Measurements from ENCODE around the gene SNX18. TPM values are rescaled to one million over a fixed set of nuclear protein-coding genes. Genes with fewer than 3 reads are reported as not detected.

The SNX18 gene
- total RNA-seq, 2 donors from 2014 or later: 174 to 269 TPM

GRCh38 chr5:54528633-54529209 is 11.2 kb downstream of the SNX18 start:
- no peaks in the 10 kb centered on the region for H3K36me3 ChIP-seq
- no peak for ATAC-seq (ENCODE audit: insufficient number of reproducible peaks, low FRiP score, low read depth)
- TF ChIP-seq, protein P1, sequence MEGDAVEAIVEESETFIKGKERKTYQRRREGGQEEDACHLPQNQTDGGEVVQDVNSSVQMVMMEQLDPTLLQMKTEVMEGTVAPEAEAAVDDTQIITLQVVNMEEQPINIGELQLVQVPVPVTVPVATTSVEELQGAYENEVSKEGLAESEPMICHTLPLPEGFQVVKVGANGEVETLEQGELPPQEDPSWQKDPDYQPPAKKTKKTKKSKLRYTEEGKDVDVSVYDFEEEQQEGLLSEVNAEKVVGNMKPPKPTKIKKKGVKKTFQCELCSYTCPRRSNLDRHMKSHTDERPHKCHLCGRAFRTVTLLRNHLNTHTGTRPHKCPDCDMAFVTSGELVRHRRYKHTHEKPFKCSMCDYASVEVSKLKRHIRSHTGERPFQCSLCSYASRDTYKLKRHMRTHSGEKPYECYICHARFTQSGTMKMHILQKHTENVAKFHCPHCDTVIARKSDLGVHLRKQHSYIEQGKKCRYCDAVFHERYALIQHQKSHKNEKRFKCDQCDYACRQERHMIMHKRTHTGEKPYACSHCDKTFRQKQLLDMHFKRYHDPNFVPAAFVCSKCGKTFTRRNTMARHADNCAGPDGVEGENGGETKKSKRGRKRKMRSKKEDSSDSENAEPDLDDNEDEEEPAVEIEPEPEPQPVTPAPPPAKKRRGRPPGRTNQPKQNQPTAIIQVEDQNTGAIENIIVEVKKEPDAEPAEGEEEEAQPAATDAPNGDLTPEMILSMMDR (IDR thresholded peaks at IDR 0.05): no peak
- H3K27ac ChIP-seq: peak overlapping the region; percentile 42 to 94
- no peaks in the 10 kb centered on the region for H3K9me3 ChIP-seq
- peaks cover 71 to 99% of the 10 kb centered on the region in 2 donors for H3K4me1 ChIP-seq (ENCODE audit: control insufficient read depth in 1 of 2, low read depth in 2 of 2)
- DNase-seq (ENCODE audit: low spot score): no peak
- H3K27me3 ChIP-seq (replicated peaks; ENCODE audit: insufficient read depth): no peaks in the 10 kb centered on the region
- peak overlapping the region; percentile 52 for H3K4me3 ChIP-seq

- no peaks in the 10 kb centered on the region for H3K27me3 ChIP-seq (replicated peaks; ENCODE audit: insufficient read depth)
- H3K4me3 ChIP-seq: no peak overlapping the region
- H3K27ac ChIP-seq: peak overlapping the region; percentile 48 to 94
- no peak for DNase-seq (ENCODE audit: low spot score)
- TF ChIP-seq, protein P1 (IDR thresholded peaks at IDR 0.05): no peak
- no peak for ATAC-seq (ENCODE audit: insufficient number of reproducible peaks, low FRiP score, low read depth)
- no peaks in the 10 kb centered on the region for H3K36me3 ChIP-seq
- peaks cover 79 to 100% of the 10 kb centered on the region in 2 donors for H3K4me1 ChIP-seq (ENCODE audit: control insufficient read depth in 1 of 2, low read depth in 2 of 2)
- no peaks in the 10 kb centered on the region for H3K9me3 ChIP-seq
These were observed 12.0 kb downstream of the SNX18 start for GRCh38 chr5:54529565-54529964.

GRCh38 chr5:54531546-54531945 is 14.0 kb downstream of the SNX18 start:
- no peaks in the 10 kb centered on the region for H3K27me3 ChIP-seq (replicated peaks; ENCODE audit: insufficient read depth)
- H3K4me3 ChIP-seq: peak overlapping the region; percentile 29

DNA sequence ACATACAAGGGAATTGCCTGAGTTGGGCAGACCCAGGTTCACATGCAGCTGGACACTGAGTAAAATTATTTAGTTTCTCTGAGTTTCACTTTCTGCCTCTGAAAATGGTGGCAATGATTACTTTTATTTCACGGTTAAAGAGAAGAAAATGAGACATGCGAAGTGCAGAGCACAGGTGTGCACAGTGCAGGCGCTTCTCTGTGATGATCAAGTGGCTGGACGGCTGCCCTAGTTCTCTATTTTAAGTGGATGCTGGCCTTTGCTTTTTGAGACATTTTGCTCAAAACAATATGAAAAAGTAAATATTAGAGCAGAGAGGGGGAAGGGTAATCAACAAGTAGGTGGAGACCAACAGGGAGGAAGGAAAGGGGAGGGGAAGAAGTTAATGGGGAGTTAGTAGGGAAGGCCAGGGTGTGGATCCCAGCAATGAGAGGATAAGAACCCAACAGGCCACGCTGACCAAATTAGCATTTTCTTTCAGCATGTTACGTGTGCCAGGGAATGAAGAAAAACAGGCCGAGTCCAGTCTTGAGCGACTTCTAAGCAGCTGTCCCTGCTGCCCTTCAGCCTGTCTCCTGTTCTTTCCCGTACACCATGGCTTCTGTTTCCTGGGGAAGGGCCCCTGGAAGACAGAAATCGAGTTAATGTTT is 16.1 kb downstream of the SNX18 start:
- Histone ChIP-seq H3K27me3 (replicated peaks; ENCODE audit: insufficient read depth) (no peaks in the 10 kb centered on the region), H3K27ac (peak overlapping the region; percentile 77 to 82), H3K9me3 (no peaks in the 10 kb centered on the region), H3K36me3 (no peaks in the 10 kb centered on the region), H3K4me1 (ENCODE audit: control insufficient read depth in 1 of 2, low read depth in 2 of 2) (peaks cover 85 to 93% of the 10 kb centered on the region in 2 donors), H3K4me3 (peak overlapping the region; percentile 59)
- ATAC-seq (ENCODE audit: insufficient number of reproducible peaks, low FRiP score, low read depth) (peak; percentile 61), DNase-seq (ENCODE audit: low spot score) (no peak)
- TF ChIP-seq, protein P1 (IDR thresholded peaks at IDR 0.05): no peak

More at GRCh38 chr5:54531546-54531945, 14.0 kb downstream of the SNX18 start:
- DNase-seq (ENCODE audit: low spot score): no peak
- Histone ChIP-seq H3K9me3 (no peaks in the 10 kb centered on the region), H3K4me1 (ENCODE audit: control insufficient read depth in 1 of 2, low read depth in 2 of 2) (peaks cover 82 to 94% of the 10 kb centered on the region in 2 donors), H3K36me3 (no peaks in the 10 kb centered on the region), H3K27ac (peak overlapping the region in 1 of 2 donors; percentile 77)
- TF ChIP-seq, protein P1 (IDR thresholded peaks at IDR 0.05): no peak
- ATAC-seq (ENCODE audit: insufficient number of reproducible peaks, low FRiP score, low read depth): no peak

DNA sequence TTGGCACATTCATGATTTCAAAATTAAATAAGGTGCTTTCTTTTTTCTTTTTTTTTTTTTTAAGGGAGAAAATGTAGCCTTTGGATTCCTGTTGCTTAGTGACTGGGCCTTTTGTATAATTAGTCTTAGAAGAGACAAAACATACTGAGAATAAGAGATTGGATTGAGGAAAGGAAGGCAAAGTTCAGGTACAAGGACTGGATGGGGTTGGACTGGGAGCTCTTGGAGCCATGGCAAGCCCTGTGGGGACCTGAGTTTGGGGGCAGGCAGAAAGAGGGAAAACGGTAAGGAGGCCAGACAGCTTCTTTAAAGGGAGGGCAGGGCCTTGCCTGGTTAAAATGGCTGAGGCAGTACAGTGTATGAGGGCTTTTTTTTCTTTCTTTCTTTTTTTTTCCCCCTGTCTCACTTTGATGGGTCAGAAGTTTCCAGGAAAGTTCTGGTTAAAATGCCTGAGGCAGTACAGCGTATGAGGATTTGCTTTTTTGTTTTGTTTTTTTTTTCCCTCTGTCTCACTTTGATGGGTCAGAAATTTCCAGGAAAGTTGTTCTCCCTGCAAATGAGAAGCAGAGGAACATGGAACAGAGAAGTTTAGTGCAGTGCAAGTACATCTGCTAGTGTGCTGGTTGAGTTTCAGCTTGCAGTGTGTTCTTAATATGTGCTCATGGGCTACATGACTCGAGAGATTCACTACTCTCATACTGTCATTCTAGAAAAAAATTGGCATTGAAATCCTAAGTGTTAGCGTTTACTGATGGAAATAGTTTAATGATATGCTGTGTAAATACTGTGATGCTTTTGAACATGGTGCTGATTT is 16.8 kb downstream of the SNX18 start:
- no peaks in the 10 kb centered on the region for H3K36me3 ChIP-seq
- H3K4me1 ChIP-seq (ENCODE audit: control insufficient read depth in 1 of 2, low read depth in 2 of 2): peaks cover 83 to 93% of the 10 kb centered on the region in 2 donors
- H3K27ac ChIP-seq: peak overlapping the region; percentile 77 to 82
- TF ChIP-seq, protein P1 (IDR thresholded peaks at IDR 0.05): no peak
- peak; percentile 5 for ATAC-seq (ENCODE audit: insufficient number of reproducible peaks, low FRiP score, low read depth)
- DNase-seq (ENCODE audit: low spot score): no peak
- H3K9me3 ChIP-seq: no peaks in the 10 kb centered on the region
- peak overlapping the region; percentile 59 for H3K4me3 ChIP-seq
- H3K27me3 ChIP-seq (replicated peaks; ENCODE audit: insufficient read depth): no peaks in the 10 kb centered on the region
